ENCODE results near the gene B4GAT1. TPM values are rescaled to one million over a fixed set of nuclear protein-coding genes. Genes with fewer than 3 reads are reported as not detected.

Gene B4GAT1
- total RNA-seq, 4 donors from 2014 or later, result 23.9 to 32.4 (median 30.0) TPM

- peak overlapping the region; percentile 10 for H3K4me3 ChIP-seq (ENCODE audit: low read depth, poor library complexity, severe bottlenecking)
- 71 to 75% methylated on average over 14 of the region's 14 CpGs for WGBS, 2 donors
- peak in 1 of 2 donors; percentile 90 for DNase-seq (ENCODE audit: low spot score in 2 of 2)
- TF ChIP-seq CTCF (IDR thresholded peaks at IDR 0.05) (no peak), POLR2A (IDR thresholded peaks at IDR 0.05) (no peak)
- intact Hi-C loops (cut with DNase I; ENCODE audit: low total_unique reads), result no loop called here
These were observed 31.9 kb downstream of the B4GAT1 start for GRCh38 chr11:66315498-66315885.

GRCh38 chr11:66314561-66315497 is 32.6 kb downstream of the B4GAT1 start:
- no peak for TF ChIP-seq POLR2A (IDR thresholded peaks at IDR 0.05)
- no peak for TF ChIP-seq CTCF (IDR thresholded peaks at IDR 0.05)
- DNase-seq (ENCODE audit: low spot score in 2 of 2), result peak in 1 of 2 donors; percentile 84
- WGBS, 2 donors, result 61 to 71% methylated on average over 5 to 15 of the region's 17 CpGs
- intact Hi-C loops (cut with DNase I; ENCODE audit: low total_unique reads), result no loop called here
- no peak overlapping the region for H3K4me3 ChIP-seq (ENCODE audit: low read depth, poor library complexity, severe bottlenecking)

- 71 to 75% methylated on average over 1 of the region's 1 CpG for whole genome bisulfite sequencing, 2 donors
- intact Hi-C loops (cut with DNase I; ENCODE audit: low total_unique reads), result no loop called here
- no peak overlapping the region for H3K4me3 ChIP-seq (ENCODE audit: low read depth, poor library complexity, severe bottlenecking)
- DNase-seq (ENCODE audit: low spot score in 2 of 2), result no peak
- TF ChIP-seq CTCF (IDR thresholded peaks at IDR 0.05) (no peak), POLR2A (IDR thresholded peaks at IDR 0.05) (no peak)
These were observed 33.3 kb downstream of the B4GAT1 start for GRCh38 chr11:66314186-66314501.

- intact Hi-C loops (cut with DNase I; ENCODE audit: low total_unique reads), result no loop called here
- no peak for TF ChIP-seq POLR2A (IDR thresholded peaks at IDR 0.05)
- no peak for TF ChIP-seq CTCF (IDR thresholded peaks at IDR 0.05)
- DNase-seq (ENCODE audit: low spot score in 2 of 2), result peak in 1 of 2 donors; percentile 89
- 40% methylated on average over 33 to 38 of the region's 38 CpGs for WGBS, 2 donors
- peak overlapping the region; percentile 11 for H3K4me3 ChIP-seq (ENCODE audit: low read depth, poor library complexity, severe bottlenecking)
These were observed 33.9 kb downstream of the B4GAT1 start for GRCh38 chr11:66313321-66314185.

- 3 to 5% methylated on average over 16 to 19 of the region's 52 CpGs for WGBS, 2 donors
- peak overlapping the region; percentile 30 for H3K4me3 ChIP-seq (ENCODE audit: low read depth, poor library complexity, severe bottlenecking)
- peak; percentile 99 to 100 for DNase-seq (ENCODE audit: low spot score in 2 of 2)
- no peak for TF ChIP-seq CTCF (IDR thresholded peaks at IDR 0.05)
- TF ChIP-seq POLR2A (IDR thresholded peaks at IDR 0.05), result no peak
- intact Hi-C loops (cut with DNase I; ENCODE audit: low total_unique reads), result no loop called here
These were observed 34.7 kb downstream of the B4GAT1 start for GRCh38 chr11:66312549-66313320.
